HEK293 (cell line): ENCODE data around the gene TNFRSF11A.

Experiments used
- CTCF ChIA-PET: fragments of 350-600 bp; formaldehyde crosslinking; extraction: SDS; loops from one replicate; lab custom pipeline; 2021; ENCODE audit warnings: antibody characterized with exemption; lab: Yijun Ruan, JAX
- POLR2A ChIA-PET: fragments of 300-600 bp; formaldehyde crosslinking; extraction: SDS; loops from one replicate; lab custom pipeline; 2020; ENCODE audit warnings: antibody characterized with exemption, inconsistent platforms; lab: Yijun Ruan, JAX
- H3K27ac ChIP-seq: fragments of 200-500 bp; sonication (Bioruptor generic); 2 replicates; pipeline ENCODE4 v1.5.1; 2014; ENCODE audit warnings: low read depth, low read length, control low read depth, inconsistent platforms; ENCODE audit errors: extremely low read depth
- H3K36me3 ChIP-seq, 2 experiments: fragments of 200-500 bp in 1 of 2; sonication (Bioruptor generic) in 1 of 2; 1 replicate in 1 of 2; 2 replicates in 1 of 2; pipeline ENCODE4 v1.5.1; 2014 to 2017; ENCODE audit warnings: inconsistent platforms in 2 of 2, low read length in 2 of 2; ENCODE audit not compliant: control insufficient read depth in 2 of 2, insufficient read depth in 1 of 2
- H3K4me1 ChIP-seq: fragments of 200-500 bp; sonication (Bioruptor generic); 2 replicates; pipeline ENCODE4 v1.5.1; 2014; ENCODE audit warnings: mild to moderate bottlenecking, low read length, inconsistent platforms; ENCODE audit not compliant: control insufficient read depth, insufficient read depth
- H3K4me3 ChIP-seq: 2 replicates; pipeline ENCODE4 v1.5.1; 2011; ENCODE audit warnings: low read depth, mild to moderate bottlenecking, control low read depth, low read length, moderate library complexity
- H3K9me3 ChIP-seq: fragments of 200-500 bp; sonication (Bioruptor generic); 2 replicates; pipeline ENCODE4 v1.5.1; 2014; ENCODE audit warnings: low read depth, low read length, inconsistent platforms; ENCODE audit not compliant: control insufficient read depth, insufficient read depth
- CTCF ChIP-seq: fragments of 450-650 bp; formaldehyde crosslinking; IDR thresholded peaks from 2 replicates; pipeline ENCODE4 v1.5.1; 2016; ENCODE audit warnings: missing biosample characterization, missing genetic modification characterization
- KLF1 ChIP-seq: fragments of 450-650 bp; formaldehyde crosslinking; IDR thresholded peaks from 2 replicates; pipeline ENCODE4 v1.5.1; 2016; ENCODE audit warnings: missing biosample characterization, missing genetic modification characterization
- KLF16 ChIP-seq: fragments of 450-650 bp; formaldehyde crosslinking; IDR thresholded peaks from 2 replicates; pipeline ENCODE4 v1.5.1; 2017; ENCODE audit warnings: missing biosample characterization, missing genetic modification characterization
- OSR2 ChIP-seq: fragments of 450-650 bp; formaldehyde crosslinking; IDR thresholded peaks from 2 replicates; pipeline ENCODE4 v1.5.1; 2016; ENCODE audit warnings: missing biosample characterization, missing genetic modification characterization
- ZBTB10 ChIP-seq: fragments of 450-650 bp; formaldehyde crosslinking; IDR thresholded peaks from 2 replicates; pipeline ENCODE4 v1.5.1; 2016; ENCODE audit warnings: missing biosample characterization, missing genetic modification characterization
- ZBTB21 ChIP-seq: fragments of 450-650 bp; formaldehyde crosslinking; IDR thresholded peaks from 2 replicates; pipeline ENCODE4 v1.5.1; 2017; ENCODE audit warnings: missing biosample characterization, missing genetic modification characterization
- ZBTB44 ChIP-seq: fragments of 450-650 bp; IDR thresholded peaks from 2 replicates; pipeline ENCODE4 v1.5.1; 2018; ENCODE audit warnings: missing biosample characterization, mild to moderate bottlenecking, missing genetic modification characterization
- ZFP37 ChIP-seq: fragments of 450-650 bp; formaldehyde crosslinking; IDR thresholded peaks from 2 replicates; pipeline ENCODE4 v1.5.1; 2016; ENCODE audit warnings: missing biosample characterization, missing genetic modification characterization
- ZNF169 ChIP-seq: fragments of 450-650 bp; formaldehyde crosslinking; IDR thresholded peaks from 2 replicates; pipeline ENCODE4 v1.5.1; 2016; ENCODE audit warnings: missing biosample characterization, missing genetic modification characterization
- ZNF19 ChIP-seq: fragments of 450-650 bp; formaldehyde crosslinking; IDR thresholded peaks from 2 replicates; pipeline ENCODE4; 2016; ENCODE audit warnings: missing biosample characterization, missing genetic modification characterization, low read depth
- ZNF248 ChIP-seq: fragments of 450-650 bp; formaldehyde crosslinking; IDR thresholded peaks from 2 replicates; pipeline ENCODE4 v1.5.1; 2017; ENCODE audit warnings: missing biosample characterization, missing genetic modification characterization
- ZNF266 ChIP-seq: fragments of 450-650 bp; formaldehyde crosslinking; IDR thresholded peaks from 2 replicates; pipeline ENCODE4 v1.5.1; 2016; ENCODE audit warnings: missing biosample characterization, missing genetic modification characterization, low read depth
- ZNF280C ChIP-seq: fragments of 450-650 bp; formaldehyde crosslinking; IDR thresholded peaks from 2 replicates; pipeline ENCODE4 v1.5.1; 2016; ENCODE audit warnings: missing biosample characterization, missing genetic modification characterization
- ZNF335 ChIP-seq: fragments of 450-650 bp; formaldehyde crosslinking; conservative IDR thresholded peaks from 2 replicates; pipeline ENCODE4 v1.5.1; 2016; ENCODE audit warnings: missing biosample characterization, missing genetic modification characterization
- ZNF416 ChIP-seq: fragments of 450-650 bp; formaldehyde crosslinking; IDR thresholded peaks from 2 replicates; pipeline ENCODE4 v1.5.1; 2016; ENCODE audit warnings: missing biosample characterization, missing genetic modification characterization
- ZNF518A ChIP-seq: fragments of 450-650 bp; formaldehyde crosslinking; conservative IDR thresholded peaks from 2 replicates; pipeline ENCODE4 v1.5.1; 2016; ENCODE audit warnings: low read depth, missing biosample characterization, missing genetic modification characterization
- ZNF530 ChIP-seq: fragments of 450-650 bp; formaldehyde crosslinking; IDR thresholded peaks from 2 replicates; pipeline ENCODE4 v1.5.1; 2016; ENCODE audit warnings: low read depth, missing biosample characterization, missing genetic modification characterization
- ZNF544 ChIP-seq: fragments of 450-650 bp; formaldehyde crosslinking; IDR thresholded peaks from 2 replicates; pipeline ENCODE4 v1.5.0; 2017; ENCODE audit warnings: missing biosample characterization, missing genetic modification characterization
- ZNF585B ChIP-seq: fragments of 450-650 bp; formaldehyde crosslinking; IDR thresholded peaks from 2 replicates; pipeline ENCODE4 v1.5.1; 2016; ENCODE audit warnings: missing biosample characterization, missing genetic modification characterization
- ZNF621 ChIP-seq: fragments of 450-650 bp; formaldehyde crosslinking; IDR thresholded peaks from 2 replicates; pipeline ENCODE4 v1.5.1; 2017; ENCODE audit warnings: missing biosample characterization, missing genetic modification characterization
- ZNF677 ChIP-seq: fragments of 450-650 bp; IDR thresholded peaks from 2 replicates; pipeline ENCODE4 v1.5.0; 2018; ENCODE audit warnings: missing biosample characterization, mild to moderate bottlenecking, missing genetic modification characterization, moderate library complexity
- ZNF76 ChIP-seq: fragments of 450-650 bp; formaldehyde crosslinking; IDR thresholded peaks from 2 replicates; pipeline ENCODE4; 2016; ENCODE audit warnings: low read depth, missing biosample characterization, missing genetic modification characterization, borderline replicate concordance
- ZNF830 ChIP-seq: fragments of 450-650 bp; IDR thresholded peaks from 2 replicates; pipeline ENCODE4 v1.5.0; 2018; ENCODE audit warnings: missing biosample characterization, missing genetic modification characterization, low read depth, mild to moderate bottlenecking, moderate library complexity
- ZNF837 ChIP-seq: fragments of 450-650 bp; formaldehyde crosslinking; IDR thresholded peaks from 2 replicates; pipeline ENCODE4 v1.5.1; 2016; ENCODE audit warnings: missing biosample characterization, missing genetic modification characterization

The TNFRSF11A gene

GRCh38 chr18:62396381-62396780 is 71.3 kb downstream of the TNFRSF11A start:
- TF ChIP-seq ZNF544 (tag by site-specific recombination): no peak
- no peak for TF ChIP-seq ZNF266 (tag by site-specific recombination)
- TF ChIP-seq ZBTB44: no peak
- TF ChIP-seq ZNF248: no peak
- TF ChIP-seq ZBTB21 (tag by site-specific recombination): no peak
- TF ChIP-seq ZFP37 (tag by site-specific recombination): no peak
- TF ChIP-seq CTCF (tag by site-specific recombination): no peak
- TF ChIP-seq ZNF837: no peak
- no peak for TF ChIP-seq KLF1
- no peak for TF ChIP-seq ZNF280C (tag by site-specific recombination)
- no peak for TF ChIP-seq OSR2 (tag by site-specific recombination)
- no peak for TF ChIP-seq KLF16
- no peak for TF ChIP-seq ZNF335 (tag by site-specific recombination)
- TF ChIP-seq ZNF76 (tag by site-specific recombination): no peak
- TF ChIP-seq ZNF585B (tag by site-specific recombination): no peak
- no peak for TF ChIP-seq ZNF19 (tag by site-specific recombination)
- no peak for TF ChIP-seq ZNF621
- TF ChIP-seq ZNF169: no peak
- H3K27ac ChIP-seq: no peak overlapping the region
- CTCF ChIA-PET: interaction anchor here (0.6 kb wide), 1 partner anchor 168 kb away, joined by 3 read pairs; no protein-coding TSS in a partner anchor
- no peaks in the 10 kb centered on the region for H3K36me3 ChIP-seq
- POLR2A ChIA-PET: no interaction called here
- H3K4me1 ChIP-seq: 0 out of 2 replicates have a peak, but pooled peaks cover 3% of the 10 kb centered on the region
- no peaks in the 10 kb centered on the region for H3K9me3 ChIP-seq
- H3K4me3 ChIP-seq: no peak overlapping the region

- POLR2A ChIA-PET: no interaction called here
- CTCF ChIA-PET: interaction anchor here (0.8 kb wide), 1 partner anchor 73 kb away, joined by 3 read pairs; no protein-coding TSS in a partner anchor
- no peaks in the 10 kb centered on the region for H3K9me3 ChIP-seq
- TF ChIP-seq ZNF677 (tag by site-specific recombination): no peak
- no peak for TF ChIP-seq ZNF830
- TF ChIP-seq ZNF518A (tag by site-specific recombination): no peak
- no peak for TF ChIP-seq ZNF416
- TF ChIP-seq ZNF837: no peak
- no peak for TF ChIP-seq ZNF530 (tag by site-specific recombination)
- no peak for TF ChIP-seq ZBTB10 (tag by site-specific recombination)
Observed at GRCh38 chr18:62396967-62397366, 71.9 kb downstream of the TNFRSF11A start.

More at GRCh38 chr18:62396967-62397366, 71.9 kb downstream of the TNFRSF11A start:
- Histone ChIP-seq H3K4me1 (0 out of 2 replicates have a peak, but pooled peaks cover 3% of the 10 kb centered on the region), H3K36me3 (no peaks in the 10 kb centered on the region), H3K27ac (no peak overlapping the region), H3K4me3 (no peak overlapping the region)
